Measurements from ENCODE around the gene CFAP74.

Gene CFAP74

DNA sequence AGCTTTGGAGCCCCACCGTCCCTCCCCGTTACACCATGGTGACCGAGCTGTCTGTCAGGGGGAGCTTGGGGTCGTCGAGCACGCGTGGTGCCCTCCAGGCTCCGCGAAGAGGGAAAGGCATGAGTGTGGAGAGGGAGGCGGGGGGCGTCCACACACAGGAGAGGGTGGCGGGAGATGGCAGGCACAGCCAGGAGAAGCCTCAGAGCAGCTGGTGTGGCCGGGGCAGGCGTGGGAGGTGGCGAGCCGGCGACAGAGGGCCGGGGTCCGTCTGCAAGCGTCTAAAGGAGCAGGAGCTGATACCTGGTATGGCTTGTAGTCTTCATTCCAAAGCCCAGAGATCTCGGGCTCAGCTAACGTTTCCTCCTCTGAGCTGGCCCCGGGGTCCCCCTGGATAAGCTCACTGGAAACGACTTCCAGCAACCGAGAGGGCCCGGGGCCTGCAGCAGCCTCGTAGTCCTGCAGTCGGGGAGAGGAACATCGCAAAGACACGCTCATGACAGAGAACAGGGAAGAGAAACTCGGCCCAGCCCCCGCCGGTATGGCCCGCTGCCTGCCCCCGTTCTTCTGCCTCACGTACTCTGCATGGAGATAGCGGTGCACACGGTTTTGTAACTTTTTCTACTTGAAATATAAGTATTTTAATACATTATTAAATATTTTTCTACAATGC, 37.4 kb downstream of the CFAP74 start:
- no peaks in the 10 kb centered on the region for H3K36me3 Mint-ChIP-seq (ENCODE audit: low read depth)
- H3K4me3 Mint-ChIP-seq = no peak overlapping the region
- H3K27ac Mint-ChIP-seq = no peak overlapping the region
- peaks cover 4% of the 10 kb centered on the region for H3K4me1 Mint-ChIP-seq
- TF ChIP-seq, protein P1, sequence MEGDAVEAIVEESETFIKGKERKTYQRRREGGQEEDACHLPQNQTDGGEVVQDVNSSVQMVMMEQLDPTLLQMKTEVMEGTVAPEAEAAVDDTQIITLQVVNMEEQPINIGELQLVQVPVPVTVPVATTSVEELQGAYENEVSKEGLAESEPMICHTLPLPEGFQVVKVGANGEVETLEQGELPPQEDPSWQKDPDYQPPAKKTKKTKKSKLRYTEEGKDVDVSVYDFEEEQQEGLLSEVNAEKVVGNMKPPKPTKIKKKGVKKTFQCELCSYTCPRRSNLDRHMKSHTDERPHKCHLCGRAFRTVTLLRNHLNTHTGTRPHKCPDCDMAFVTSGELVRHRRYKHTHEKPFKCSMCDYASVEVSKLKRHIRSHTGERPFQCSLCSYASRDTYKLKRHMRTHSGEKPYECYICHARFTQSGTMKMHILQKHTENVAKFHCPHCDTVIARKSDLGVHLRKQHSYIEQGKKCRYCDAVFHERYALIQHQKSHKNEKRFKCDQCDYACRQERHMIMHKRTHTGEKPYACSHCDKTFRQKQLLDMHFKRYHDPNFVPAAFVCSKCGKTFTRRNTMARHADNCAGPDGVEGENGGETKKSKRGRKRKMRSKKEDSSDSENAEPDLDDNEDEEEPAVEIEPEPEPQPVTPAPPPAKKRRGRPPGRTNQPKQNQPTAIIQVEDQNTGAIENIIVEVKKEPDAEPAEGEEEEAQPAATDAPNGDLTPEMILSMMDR (IDR thresholded peaks at IDR 0.05; ENCODE audit: unreplicated experiment in 3 of 3) = no peak
- peaks cover 32% of the 10 kb centered on the region for H3K27me3 Mint-ChIP-seq (ENCODE audit: low read depth)
- H3K9me3 Mint-ChIP-seq = no peaks in the 10 kb centered on the region

DNA sequence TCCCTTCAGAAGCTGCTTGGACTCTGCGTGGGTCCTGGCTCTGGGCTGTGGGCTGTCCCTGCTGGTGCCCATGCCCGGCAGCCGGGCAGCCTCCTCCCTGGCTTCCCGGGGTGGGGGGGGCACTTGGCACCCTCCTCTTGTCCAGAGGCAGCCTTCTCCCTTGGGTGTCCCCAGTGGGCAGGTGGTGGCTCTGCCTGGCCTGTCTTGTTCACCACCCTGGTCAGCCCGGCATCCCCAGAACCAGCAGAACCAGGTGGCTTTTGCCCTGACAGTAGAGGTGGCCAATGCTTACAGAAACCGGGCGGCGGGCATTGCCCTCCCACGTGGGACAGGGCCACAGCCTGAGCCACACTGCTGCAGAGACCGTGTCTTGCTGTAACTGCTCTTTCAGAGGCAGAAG, 38.0 kb downstream of the CFAP74 start:
- Mint-ChIP-seq H3K27me3 (ENCODE audit: low read depth) (peaks cover 32% of the 10 kb centered on the region), H3K27ac (no peak overlapping the region), H3K9me3 (no peaks in the 10 kb centered on the region), H3K4me3 (no peak overlapping the region), H3K36me3 (ENCODE audit: low read depth) (no peaks in the 10 kb centered on the region), H3K4me1 (peaks cover 10% of the 10 kb centered on the region)
- TF ChIP-seq, protein P1 (IDR thresholded peaks at IDR 0.05; ENCODE audit: unreplicated experiment in 3 of 3) = no peak

DNA sequence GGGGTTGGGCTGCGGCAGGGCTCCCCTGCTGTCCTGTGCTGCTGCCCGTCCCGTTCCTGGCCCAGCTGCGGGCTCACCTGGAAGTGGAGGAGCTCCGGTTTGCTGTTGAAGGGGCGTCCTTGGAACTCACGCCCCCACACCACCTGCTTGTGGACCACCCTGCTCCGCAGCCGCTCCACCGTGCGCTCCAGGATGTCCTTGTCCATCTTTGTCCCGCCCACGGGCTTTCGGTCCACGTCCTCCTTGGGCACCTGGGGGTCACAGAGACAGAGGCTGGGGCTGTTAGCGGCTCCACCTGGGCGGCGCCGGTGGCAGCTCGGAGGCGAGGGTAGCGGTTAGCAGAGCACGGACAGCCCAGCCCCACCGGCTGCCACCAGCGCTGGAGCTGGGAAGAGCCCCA, 38.8 kb downstream of the CFAP74 start:
- Mint-ChIP-seq H3K4me1 (peaks cover 10% of the 10 kb centered on the region), H3K4me3 (no peak overlapping the region), H3K27ac (no peak overlapping the region), H3K36me3 (ENCODE audit: low read depth) (no peaks in the 10 kb centered on the region), H3K9me3 (no peaks in the 10 kb centered on the region), H3K27me3 (ENCODE audit: low read depth) (peaks cover 36% of the 10 kb centered on the region)
- TF ChIP-seq, protein P1 (IDR thresholded peaks at IDR 0.05; ENCODE audit: unreplicated experiment in 3 of 3) = no peak

DNA sequence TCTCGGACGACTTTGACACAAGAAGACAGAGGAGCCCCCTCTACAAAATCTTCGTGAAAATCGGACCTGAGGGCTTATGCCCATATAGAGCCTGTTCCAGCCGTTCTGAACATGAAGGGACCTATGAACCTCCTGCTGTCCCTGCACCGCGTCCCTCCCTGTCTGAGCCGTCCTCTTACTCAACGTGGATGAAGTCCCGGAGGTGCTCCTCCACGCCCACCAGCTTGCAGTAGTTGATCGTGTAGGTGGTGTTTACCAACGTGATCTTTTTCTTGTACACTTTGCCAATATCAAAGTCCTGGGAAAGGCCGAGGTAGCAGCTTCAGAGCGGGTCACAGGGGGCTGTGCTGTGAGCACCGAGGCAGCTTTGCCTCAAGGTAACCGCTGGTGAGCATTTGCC, 40.0 kb downstream of the CFAP74 start:
- TF ChIP-seq, protein P1 (IDR thresholded peaks at IDR 0.05; ENCODE audit: unreplicated experiment in 3 of 3) = no peak
- Mint-ChIP-seq H3K9me3 (no peaks in the 10 kb centered on the region), H3K27ac (no peak overlapping the region), H3K27me3 (ENCODE audit: low read depth) (peaks cover 40% of the 10 kb centered on the region), H3K36me3 (ENCODE audit: low read depth) (no peaks in the 10 kb centered on the region), H3K4me3 (no peak overlapping the region), H3K4me1 (peaks cover 10% of the 10 kb centered on the region)

DNA sequence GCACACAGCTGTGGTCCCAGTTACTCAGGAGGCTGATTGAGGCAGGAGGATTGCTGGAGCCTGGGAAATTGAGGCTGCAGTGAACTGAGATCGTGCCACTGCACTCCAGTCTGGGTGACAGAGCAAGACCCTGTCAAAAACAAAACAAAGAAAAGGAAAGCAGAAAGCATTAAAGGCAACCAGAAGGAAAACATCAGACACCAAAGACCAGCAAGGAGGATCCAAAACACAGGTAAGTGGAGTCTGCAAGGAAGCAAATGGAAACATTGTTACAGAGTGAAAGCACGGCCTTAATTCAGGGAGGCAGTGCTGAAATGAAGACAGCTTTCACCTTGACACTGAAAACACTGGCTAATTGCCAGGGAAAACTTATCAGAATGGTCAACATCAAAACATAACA, 40.8 kb downstream of the CFAP74 start:
- Mint-ChIP-seq H3K27ac (no peak overlapping the region), H3K9me3 (no peaks in the 10 kb centered on the region), H3K27me3 (ENCODE audit: low read depth) (peaks cover 39% of the 10 kb centered on the region), H3K4me3 (no peak overlapping the region), H3K4me1 (peaks cover 10% of the 10 kb centered on the region), H3K36me3 (ENCODE audit: low read depth) (no peaks in the 10 kb centered on the region)
- TF ChIP-seq, protein P1 (IDR thresholded peaks at IDR 0.05; ENCODE audit: unreplicated experiment in 3 of 3) = no peak

DNA sequence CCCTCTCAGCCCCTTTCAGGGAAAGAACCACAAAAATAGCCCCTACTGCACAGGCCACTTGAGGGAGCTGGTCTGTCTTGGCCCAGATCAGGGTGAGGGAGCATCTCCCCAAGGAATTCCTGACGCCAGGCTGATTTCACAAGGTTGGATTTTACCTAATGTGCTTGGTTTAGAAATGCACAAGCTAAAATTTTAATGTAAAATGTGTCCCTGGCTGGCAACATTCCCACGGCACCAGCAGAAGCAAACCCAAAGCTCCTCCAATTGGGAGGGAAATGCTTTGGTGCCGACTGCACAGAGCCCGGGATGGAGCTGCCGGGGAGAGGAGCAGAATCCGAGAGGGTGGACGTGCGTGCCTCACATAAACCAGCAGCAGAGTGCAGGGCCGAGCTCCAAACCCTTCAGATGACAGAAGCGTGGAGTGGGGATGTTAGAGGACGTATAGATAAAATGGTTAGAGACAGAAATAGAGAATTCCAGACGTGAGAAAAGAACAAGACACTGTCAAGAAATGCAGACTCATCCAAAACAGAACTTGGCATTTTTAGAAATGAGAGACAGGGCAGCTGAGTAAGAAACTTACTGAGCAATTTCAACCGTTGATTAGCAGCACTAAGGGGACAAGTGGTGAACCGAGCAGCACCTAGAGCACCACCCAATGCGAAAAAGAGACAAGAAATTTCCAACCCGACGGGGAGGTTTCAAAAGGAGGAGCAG, 42.9 kb downstream of the CFAP74 start:
- Mint-ChIP-seq H3K4me1 (peaks cover 6% of the 10 kb centered on the region), H3K4me3 (no peak overlapping the region), H3K27ac (no peak overlapping the region), H3K9me3 (no peaks in the 10 kb centered on the region), H3K27me3 (ENCODE audit: low read depth) (peaks cover 32% of the 10 kb centered on the region), H3K36me3 (ENCODE audit: low read depth) (no peaks in the 10 kb centered on the region)
- TF ChIP-seq, protein P1 (IDR thresholded peaks at IDR 0.05; ENCODE audit: unreplicated experiment in 3 of 3) = no peak
